ENCODE data around the gene NNMT. TPM values are rescaled to one million over a fixed set of nuclear protein-coding genes. Genes with fewer than 3 reads are reported as not detected.

The NNMT gene
- total RNA-seq (115 and 150 TPM in 2 replicates), polyA plus RNA-seq (366 and 385 TPM in 2 replicates)

DNA sequence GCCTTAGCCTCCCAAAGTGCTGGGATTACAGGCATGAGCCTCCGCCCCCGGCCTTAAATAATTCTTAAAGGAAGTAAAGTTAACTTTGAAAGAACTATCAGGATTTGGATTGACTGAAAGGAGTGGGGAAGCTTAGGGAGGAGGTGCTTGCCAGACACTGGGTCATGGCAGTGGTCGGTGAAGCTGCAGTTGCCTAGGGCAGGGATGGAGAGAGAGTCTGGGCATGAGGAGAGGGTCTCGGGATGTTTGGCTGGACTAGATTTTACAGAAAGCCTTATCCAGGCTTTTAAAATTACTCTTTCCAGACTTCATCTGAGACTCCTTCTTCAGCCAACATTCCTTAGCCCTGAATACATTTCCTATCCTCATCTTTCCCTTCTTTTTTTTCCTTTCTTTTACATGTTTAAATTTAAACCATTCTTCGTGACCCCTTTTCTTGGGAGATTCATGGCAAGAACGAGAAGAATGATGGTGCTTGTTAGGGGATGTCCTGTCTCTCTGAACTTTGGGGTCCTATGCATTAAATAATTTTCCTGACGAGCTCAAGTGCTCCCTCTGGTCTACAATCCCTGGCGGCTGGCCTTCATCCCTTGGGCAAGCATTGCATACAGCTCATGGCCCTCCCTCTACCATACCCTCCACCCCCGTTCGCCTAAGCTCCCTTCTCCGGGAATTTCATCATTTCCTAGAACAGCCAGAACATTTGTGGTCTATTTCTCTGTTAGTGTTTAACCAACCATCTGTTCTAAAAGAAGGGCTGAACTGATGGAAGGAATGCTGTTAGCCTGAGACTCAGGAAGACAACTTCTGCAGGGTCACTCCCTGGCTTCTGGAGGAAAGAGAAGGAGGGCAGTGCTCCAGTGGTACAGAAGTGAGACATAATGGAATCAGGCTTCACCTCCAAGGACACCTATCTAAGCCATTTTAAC lies at the start of gene NNMT:
Gene NNMT, plus strand, starts transcription at position 724 of the 929 bp plus-strand sequence. Its CDS starts 158 bp downstream, at position 882.
- Histone ChIP-seq H3K4me3 (peak within 1 kb of the TSS; percentile 12), H3K9me2 (replicated peaks; ENCODE audit: insufficient read depth) (no peaks in the 10 kb centered on the region), H2AFZ (no peak within 1 kb of the TSS), H4K20me1 (ENCODE audit: insufficient read depth, poor library complexity, severe bottlenecking) (no peaks in the 10 kb centered on the region), H3K27me3 (no peaks in the 10 kb centered on the region), H3K4me1 (ENCODE audit: insufficient read depth) (peaks cover 7% of the 10 kb centered on the region), H3K9me3 (ENCODE audit: low read depth) (no peaks in the 10 kb centered on the region), H3K4me2 (peak within 1 kb of the TSS; percentile 28), H3K79me2 (no peaks in the 10 kb centered on the region), H3K36me3 (replicated peaks; ENCODE audit: insufficient read depth, low read depth) (no peaks in the 10 kb centered on the region), H3K27ac (peak within 1 kb of the TSS; percentile 92)
- TF ChIP-seq, protein P1, sequence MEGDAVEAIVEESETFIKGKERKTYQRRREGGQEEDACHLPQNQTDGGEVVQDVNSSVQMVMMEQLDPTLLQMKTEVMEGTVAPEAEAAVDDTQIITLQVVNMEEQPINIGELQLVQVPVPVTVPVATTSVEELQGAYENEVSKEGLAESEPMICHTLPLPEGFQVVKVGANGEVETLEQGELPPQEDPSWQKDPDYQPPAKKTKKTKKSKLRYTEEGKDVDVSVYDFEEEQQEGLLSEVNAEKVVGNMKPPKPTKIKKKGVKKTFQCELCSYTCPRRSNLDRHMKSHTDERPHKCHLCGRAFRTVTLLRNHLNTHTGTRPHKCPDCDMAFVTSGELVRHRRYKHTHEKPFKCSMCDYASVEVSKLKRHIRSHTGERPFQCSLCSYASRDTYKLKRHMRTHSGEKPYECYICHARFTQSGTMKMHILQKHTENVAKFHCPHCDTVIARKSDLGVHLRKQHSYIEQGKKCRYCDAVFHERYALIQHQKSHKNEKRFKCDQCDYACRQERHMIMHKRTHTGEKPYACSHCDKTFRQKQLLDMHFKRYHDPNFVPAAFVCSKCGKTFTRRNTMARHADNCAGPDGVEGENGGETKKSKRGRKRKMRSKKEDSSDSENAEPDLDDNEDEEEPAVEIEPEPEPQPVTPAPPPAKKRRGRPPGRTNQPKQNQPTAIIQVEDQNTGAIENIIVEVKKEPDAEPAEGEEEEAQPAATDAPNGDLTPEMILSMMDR (IDR thresholded peaks at IDR 0.05; ENCODE audit: poor library complexity) = no peak
- TF ChIP-seq EZH2 (IDR thresholded peaks at IDR 0.05; ENCODE audit: borderline replicate concordance) = no peak
- no peak for TF ChIP-seq EZH2phosphoT487 (IDR thresholded peaks at IDR 0.05; ENCODE audit: low read depth, severe bottlenecking, unreplicated experiment)
- 66% methylated on average over 11 of the region's 11 CpGs for WGBS (ENCODE audit: low lambda C conversion rate, missing lambda C conversion rate)
- peak; percentile 75 for DNase-seq (ENCODE audit: low spot score)

DNA sequence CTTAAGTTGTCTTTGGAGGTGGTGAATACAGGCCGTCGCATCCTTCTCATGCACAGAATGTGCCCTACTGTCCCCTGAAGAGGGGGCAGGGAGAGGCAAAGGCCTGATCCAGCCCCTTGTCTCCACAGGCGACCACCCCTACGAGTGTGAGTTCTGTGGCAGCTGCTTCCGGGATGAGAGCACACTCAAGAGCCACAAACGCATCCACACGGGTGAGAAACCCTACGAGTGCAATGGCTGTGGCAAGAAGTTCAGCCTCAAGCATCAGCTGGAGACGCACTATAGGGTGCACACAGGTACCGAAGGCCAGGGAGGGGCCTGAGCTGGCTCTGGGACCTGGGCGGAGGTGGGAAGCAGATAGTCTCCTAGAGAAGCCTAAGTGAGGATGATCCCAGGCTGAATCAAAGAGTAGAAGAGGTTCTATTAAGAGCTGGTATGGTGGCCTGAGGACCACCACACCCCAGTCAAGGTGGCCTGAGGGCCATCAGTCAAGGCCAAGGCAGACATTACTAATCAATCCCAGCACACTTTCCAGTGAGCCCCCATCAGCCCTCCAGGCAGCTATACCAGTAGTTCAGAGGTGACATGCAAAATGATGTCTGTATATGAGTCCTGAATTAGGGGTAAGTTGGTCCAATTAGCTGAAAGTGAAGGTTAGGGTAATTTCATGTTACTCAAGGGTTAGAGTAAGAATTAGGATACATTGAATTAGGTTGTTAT lies 49.0 kb upstream of the NNMT start:
- 96% methylated on average over 11 of the region's 11 CpGs for WGBS (ENCODE audit: low lambda C conversion rate, missing lambda C conversion rate)
- no peaks in the 10 kb centered on the region for H3K9me2 ChIP-seq (replicated peaks; ENCODE audit: insufficient read depth)
- no peaks in the 10 kb centered on the region for H3K9me3 ChIP-seq (ENCODE audit: low read depth)
- H2AFZ ChIP-seq = no peak overlapping the region
- no peaks in the 10 kb centered on the region for H4K20me1 ChIP-seq (ENCODE audit: insufficient read depth, poor library complexity, severe bottlenecking)
- H3K27me3 ChIP-seq = no peaks in the 10 kb centered on the region
- no peaks in the 10 kb centered on the region for H3K4me1 ChIP-seq (ENCODE audit: insufficient read depth)
- no peak overlapping the region for H3K27ac ChIP-seq
- TF ChIP-seq, protein P1 (IDR thresholded peaks at IDR 0.05; ENCODE audit: poor library complexity) = no peak
- TF ChIP-seq EZH2phosphoT487 (IDR thresholded peaks at IDR 0.05; ENCODE audit: low read depth, severe bottlenecking, unreplicated experiment) (no peak), EZH2 (IDR thresholded peaks at IDR 0.05; ENCODE audit: borderline replicate concordance) (no peak)
- no peak overlapping the region for H3K4me2 ChIP-seq
- no peaks in the 10 kb centered on the region for H3K79me2 ChIP-seq
- no peaks in the 10 kb centered on the region for H3K36me3 ChIP-seq (replicated peaks; ENCODE audit: insufficient read depth, low read depth)
- H3K4me3 ChIP-seq = no peak overlapping the region
- DNase-seq (ENCODE audit: low spot score) = no peak

DNA sequence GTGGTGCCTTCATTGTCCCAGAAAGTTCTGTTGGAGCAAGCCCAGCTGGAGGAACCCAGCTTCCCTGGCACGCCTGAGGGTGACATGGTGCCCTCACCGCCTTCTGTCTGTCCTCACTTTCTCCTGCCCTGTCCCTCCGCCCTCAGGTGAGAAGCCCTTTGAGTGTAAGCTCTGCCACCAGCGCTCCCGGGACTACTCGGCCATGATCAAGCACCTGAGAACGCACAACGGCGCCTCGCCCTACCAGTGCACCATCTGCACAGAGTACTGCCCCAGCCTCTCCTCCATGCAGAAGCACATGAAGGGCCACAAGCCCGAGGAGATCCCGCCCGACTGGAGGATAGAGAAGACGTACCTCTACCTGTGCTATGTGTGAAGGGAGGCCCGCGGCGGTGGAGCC lies 46.0 kb upstream of the NNMT start:
- Histone ChIP-seq H3K4me1 (ENCODE audit: insufficient read depth) (no peaks in the 10 kb centered on the region), H3K79me2 (no peaks in the 10 kb centered on the region), H3K9me3 (ENCODE audit: low read depth) (no peaks in the 10 kb centered on the region), H4K20me1 (ENCODE audit: insufficient read depth, poor library complexity, severe bottlenecking) (no peaks in the 10 kb centered on the region), H3K4me2 (no peak overlapping the region), H3K9me2 (replicated peaks; ENCODE audit: insufficient read depth) (no peaks in the 10 kb centered on the region), H3K36me3 (replicated peaks; ENCODE audit: insufficient read depth, low read depth) (no peaks in the 10 kb centered on the region), H3K27ac (no peak overlapping the region), H2AFZ (no peak overlapping the region), H3K27me3 (no peaks in the 10 kb centered on the region), H3K4me3 (no peak overlapping the region)
- 95% methylated on average over 17 of the region's 17 CpGs for WGBS (ENCODE audit: low lambda C conversion rate, missing lambda C conversion rate)
- no peak for DNase-seq (ENCODE audit: low spot score)
- TF ChIP-seq EZH2 (IDR thresholded peaks at IDR 0.05; ENCODE audit: borderline replicate concordance) (no peak), EZH2phosphoT487 (IDR thresholded peaks at IDR 0.05; ENCODE audit: low read depth, severe bottlenecking, unreplicated experiment) (no peak)
- TF ChIP-seq, protein P1 (IDR thresholded peaks at IDR 0.05; ENCODE audit: poor library complexity) = no peak

Measured in hepatocyte (in vitro differentiated cells).